ENCODE measurements around the gene ZNF420. TPM values are rescaled to one million over a fixed set of nuclear protein-coding genes. Genes with fewer than 3 reads are reported as not detected.

The ZNF420 gene
- total and polyA plus RNA-seq, 2 of the 13 experiments (the other 11 are each of a cell fraction or from before 2014, with no cell fraction given), result 1.4 to 6.6 TPM

GRCh38 chr19:37077934-37078716, at the start of gene ZNF420 (continued):
- TF ChIP-seq USF2 (IDR thresholded peaks at IDR 0.05; ENCODE audit: low read depth, low read length) (no peak), USF2 (CRISPR knock-in tag; IDR thresholded peaks at IDR 0.05; ENCODE audit: borderline replicate concordance) (peak; percentile 35; the same call in 1 of the 2 replicates), CENPBD1 (CRISPR knock-in tag; IDR thresholded peaks at IDR 0.05; ENCODE audit: borderline replicate concordance, low read depth) (no peak), ZNF609 (CRISPR knock-in tag; IDR thresholded peaks at IDR 0.05; ENCODE audit: borderline replicate concordance) (peak; percentile 54), ZNF501 (CRISPR knock-in tag; IDR thresholded peaks at IDR 0.05) (peak; percentile 93), ZSCAN21 (CRISPR knock-in tag; IDR thresholded peaks at IDR 0.05; ENCODE audit: borderline replicate concordance) (peak; percentile 21; the same call in 1 of the 2 replicates), ZNF572 (CRISPR knock-in tag; IDR thresholded peaks at IDR 0.05) (0 out of 2 replicates have a peak, but pooled peaks have one; percentile 59), UBTF (CRISPR knock-in tag; IDR thresholded peaks at IDR 0.05) (peak; percentile 89), ARHGAP35 (CRISPR knock-in tag; IDR thresholded peaks at IDR 0.05; ENCODE audit: borderline replicate concordance) (peak; percentile 72; the same call in 1 of the 2 replicates), ZNF552 (CRISPR knock-in tag; IDR thresholded peaks at IDR 0.05; ENCODE audit: borderline replicate concordance) (peak; percentile 62; the same call in 1 of the 2 replicates), TBL1XR1 (IDR thresholded peaks at IDR 0.05; ENCODE audit: borderline replicate concordance, low read length, partially characterized antibody) (peak; percentile 64), ELF1 (CRISPR knock-in tag; IDR thresholded peaks at IDR 0.05) (peak; percentile 93), ZNF430 (CRISPR knock-in tag; IDR thresholded peaks at IDR 0.05) (peak; percentile 88; the same call in 1 of the 2 replicates), ZNF605 (CRISPR knock-in tag; IDR thresholded peaks at IDR 0.05) (peak; percentile 81), PHF20 (CRISPR knock-in tag; IDR thresholded peaks at IDR 0.05) (peak; percentile 83), POGK (CRISPR knock-in tag; conservative IDR thresholded peaks at IDR 0.05) (0 out of 2 replicates have a peak, but pooled peaks have one; percentile 25)

Data from HepG2 (cell line).